GM19397 (cell line): Measurements from ENCODE around the gene B3GNT3.
"Not testable (repeated sequence)": the region's sequence is repeated elsewhere in the genome, so short reads cannot be mapped to it uniquely, and the experiment has no call there.

ENCODE experiments used
- ATAC-seq: cut with Tn5 transposase; IDR thresholded peaks from one replicate; pipeline ENCODE4 v1.9.1; 2021; ENCODE audit warnings: mild to moderate bottlenecking, moderate library complexity; ENCODE audit not compliant: unreplicated experiment

Gene B3GNT3

GRCh38 chr19:17796838-17797423, 2.0 kb downstream of the B3GNT3 start:
- no peak for ATAC-seq

- no peak for ATAC-seq
Measured at GRCh38 chr19:17797424-17798201, 2.7 kb downstream of the B3GNT3 start.

- ATAC-seq, result not testable (repeated sequence)
Measured at GRCh38 chr19:17798599-17798998, 3.7 kb downstream of the B3GNT3 start.

GRCh38 chr19:17802137-17802858, 7.4 kb downstream of the B3GNT3 start:
- ATAC-seq, result no peak

- no peak for ATAC-seq
Measured at GRCh38 chr19:17803264-17803896, 8.4 kb downstream of the B3GNT3 start.

- no peak for ATAC-seq
Measured at GRCh38 chr19:17805427-17805826, 10.5 kb downstream of the B3GNT3 start.

- no peak for ATAC-seq
Measured at GRCh38 chr19:17806945-17807344, 12.0 kb downstream of the B3GNT3 start.

- ATAC-seq, result no peak
Measured at GRCh38 chr19:17807731-17808316, 12.9 kb downstream of the B3GNT3 start.

GRCh38 chr19:17811103-17811502, 16.2 kb downstream of the B3GNT3 start:
- no peak for ATAC-seq

GRCh38 chr19:17811681-17812080, 16.7 kb downstream of the B3GNT3 start:
- ATAC-seq, result no peak

- no peak for ATAC-seq
Measured at GRCh38 chr19:17812099-17812498, 17.2 kb downstream of the B3GNT3 start.

- no peak for ATAC-seq
Measured at GRCh38 chr19:17817668-17818363, 22.9 kb downstream of the B3GNT3 start.

GRCh38 chr19:17821190-17821589, 26.3 kb downstream of the B3GNT3 start, which contains the start of gene INSL3:
Gene INSL3 (minus strand): TSS chr19:17821519. CDS start chr19:17821506, 13 bp downstream.
- ATAC-seq, result no peak

- no peak for ATAC-seq
Measured at GRCh38 chr19:17824339-17824738, 29.4 kb downstream of the B3GNT3 start.

- ATAC-seq, result no peak
Measured at GRCh38 chr19:17826508-17827056, 31.6 kb downstream of the B3GNT3 start.

GRCh38 chr19:17829855-17830566, 35.1 kb downstream of the B3GNT3 start:
- ATAC-seq, result no peak

- no peak for ATAC-seq
Measured at GRCh38 chr19:17830567-17831418, 35.9 kb downstream of the B3GNT3 start.

- ATAC-seq, result no peak
Measured at GRCh38 chr19:17831419-17831888, 36.5 kb downstream of the B3GNT3 start.
